ENCODE data around the gene LIMS2.

The LIMS2 gene

DNA sequence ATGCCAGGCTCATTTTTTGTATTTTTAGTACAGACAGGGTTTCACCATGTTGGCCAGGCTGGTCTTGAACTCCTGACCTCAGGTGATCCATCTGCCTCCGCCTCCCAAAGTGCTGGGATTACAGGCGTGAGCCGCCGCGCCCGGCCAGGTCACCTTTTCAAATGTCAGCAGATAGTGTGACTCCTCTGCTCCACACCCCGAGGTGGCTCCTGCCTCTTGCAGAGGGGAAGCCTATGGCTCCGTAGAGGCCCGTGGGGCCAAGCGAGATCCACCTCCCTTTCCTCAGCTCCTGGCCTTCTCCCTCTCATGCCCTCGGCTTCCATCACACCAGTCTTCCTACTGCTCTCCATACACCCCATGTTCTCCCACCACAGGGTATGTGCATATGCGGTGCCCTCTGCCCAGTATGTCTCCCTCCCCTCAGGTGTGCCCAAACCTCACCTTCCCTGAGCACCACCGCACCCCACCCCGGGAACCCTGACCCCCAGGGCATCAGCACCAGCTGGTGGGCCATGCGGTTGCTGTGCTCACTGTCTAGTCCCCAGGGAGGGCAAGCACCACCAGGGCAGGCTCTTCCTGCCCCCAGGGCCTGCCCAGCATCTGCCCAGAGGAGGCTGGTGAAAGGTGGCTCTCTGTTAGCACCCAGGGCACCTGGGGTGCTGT lies 18.6 kb downstream of the LIMS2 start:
- no peak for FAIRE-seq

DNA sequence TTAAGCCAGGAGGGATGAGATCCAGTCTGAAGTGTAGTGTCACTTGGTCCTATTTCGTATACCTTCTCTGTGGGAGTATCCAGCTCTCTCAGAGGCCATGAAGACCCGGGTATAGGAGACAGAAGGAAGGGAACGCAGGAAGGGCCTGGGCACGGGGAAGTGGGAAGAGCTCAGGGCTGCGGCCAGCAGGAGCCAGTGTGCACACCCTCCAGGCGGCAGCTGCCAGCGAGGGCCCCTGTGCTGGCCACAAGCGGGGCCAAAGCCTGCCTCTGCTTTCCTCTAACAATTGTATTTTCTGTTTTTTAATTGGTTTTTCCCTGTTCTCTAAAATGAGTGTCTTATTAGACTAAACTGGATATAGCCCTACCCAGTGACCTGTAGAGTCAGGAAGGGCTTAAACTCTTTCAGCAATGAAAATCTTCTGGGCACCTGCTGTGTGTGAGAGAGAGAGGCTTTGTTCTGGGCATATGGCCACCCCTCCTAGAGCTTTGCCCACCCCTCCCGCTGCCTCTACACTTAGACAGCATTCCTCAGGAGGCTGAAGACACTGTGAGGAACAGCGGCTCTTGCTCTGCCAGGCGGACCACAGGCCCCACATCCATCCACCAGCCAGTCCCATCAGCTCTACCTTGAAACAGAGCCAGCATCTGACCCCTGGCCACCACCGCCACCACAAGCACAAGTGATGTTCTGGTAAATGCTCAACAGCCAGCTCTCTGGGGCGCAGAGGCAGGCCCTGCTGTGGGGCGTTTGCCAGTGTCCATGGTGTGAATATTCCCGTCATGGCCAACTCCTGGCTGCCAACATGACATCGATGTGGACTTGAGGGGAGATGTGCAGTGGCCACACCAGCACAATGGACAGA lies 19.9 kb downstream of the LIMS2 start:
- no peak for FAIRE-seq

DNA sequence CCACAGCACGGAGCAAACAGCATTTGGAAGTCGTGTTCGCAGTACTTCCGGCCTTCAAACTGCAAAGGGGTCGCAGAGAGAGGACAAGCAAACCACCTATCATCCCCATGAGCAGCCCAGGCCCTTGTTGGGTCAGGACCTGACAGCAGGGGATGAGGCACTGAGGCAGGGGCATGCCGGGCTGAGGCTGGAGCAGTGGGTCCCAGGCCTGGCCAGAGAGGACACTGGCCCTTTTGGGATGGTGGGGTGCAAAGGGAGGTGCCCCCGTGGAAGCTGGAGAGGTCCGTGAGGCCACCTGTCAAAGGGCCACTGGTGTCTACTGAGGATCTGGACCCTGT lies 20.5 kb downstream of the LIMS2 start:
- FAIRE-seq = no peak

DNA sequence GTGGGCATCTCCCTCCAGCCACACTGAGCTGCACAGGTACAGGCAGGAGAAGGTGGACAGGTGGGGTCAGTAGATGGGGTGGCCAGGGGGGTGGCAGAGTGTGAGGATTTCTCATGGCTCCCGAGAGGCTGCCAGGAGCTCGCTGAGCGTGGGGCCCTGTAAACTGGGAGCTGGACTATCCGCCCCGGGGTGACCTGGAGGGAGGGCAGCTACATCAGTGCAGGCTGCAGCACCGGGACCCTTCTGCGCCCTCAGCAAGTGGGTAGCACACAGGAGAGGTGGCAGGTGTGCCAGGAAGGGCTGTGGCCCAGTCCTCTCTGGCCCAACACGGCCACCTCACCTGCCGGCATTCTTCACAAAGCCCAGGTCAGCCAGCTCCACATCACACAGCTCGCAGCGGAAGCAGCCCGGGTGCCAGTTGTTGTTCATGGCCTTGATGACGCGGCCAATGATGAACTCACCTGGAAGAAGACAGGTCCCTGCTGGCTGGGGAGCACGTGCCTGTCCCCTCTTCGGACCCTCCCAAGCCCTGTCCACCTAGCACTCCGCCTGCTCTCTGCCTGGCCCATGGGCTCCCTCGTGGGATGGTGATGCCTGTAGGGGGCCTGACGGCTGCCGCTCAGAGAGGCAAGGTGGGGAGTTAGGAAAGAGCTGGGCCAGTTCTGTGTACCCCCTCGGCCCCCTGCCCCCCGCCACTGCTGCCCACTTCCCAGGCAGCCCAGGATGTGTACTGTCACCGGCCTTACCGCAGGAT lies 21.1 kb downstream of the LIMS2 start:
- no peak for FAIRE-seq

- no peak for FAIRE-seq
Measured at GRCh38 chr2:127653421-127654083, 21.8 kb downstream of the LIMS2 start.

DNA sequence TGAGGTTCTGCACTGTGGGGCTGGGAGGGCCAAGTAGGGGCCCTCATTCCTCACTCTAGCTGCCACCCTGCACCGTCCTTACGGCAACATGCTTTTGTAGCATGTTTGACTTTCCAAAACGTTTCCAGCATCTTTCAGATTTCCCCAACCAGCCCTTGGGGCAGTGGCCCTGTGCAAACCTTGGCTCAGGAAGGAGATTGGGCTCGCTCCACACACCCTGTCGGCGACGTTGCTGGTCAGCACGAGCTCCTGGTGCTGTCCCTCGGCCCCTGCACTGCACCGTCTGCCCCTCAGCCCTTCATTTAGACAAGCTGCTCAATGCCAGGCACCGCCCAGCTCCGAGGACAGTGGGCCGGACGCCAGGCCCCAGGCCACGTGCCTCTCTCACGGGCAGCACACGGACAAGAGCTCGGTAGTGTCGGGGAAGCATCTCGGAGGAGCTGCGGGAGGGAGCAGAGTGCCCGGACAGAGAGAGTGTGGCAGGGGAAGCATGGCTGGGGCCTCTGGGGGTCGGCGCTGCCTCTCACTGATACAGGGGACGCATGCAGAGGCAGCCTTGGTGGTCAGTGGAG lies 22.5 kb downstream of the LIMS2 start:
- no peak for FAIRE-seq

GRCh38 chr2:127651971-127652550 lies 23.3 kb downstream of the LIMS2 start:
- no peak for FAIRE-seq

DNA sequence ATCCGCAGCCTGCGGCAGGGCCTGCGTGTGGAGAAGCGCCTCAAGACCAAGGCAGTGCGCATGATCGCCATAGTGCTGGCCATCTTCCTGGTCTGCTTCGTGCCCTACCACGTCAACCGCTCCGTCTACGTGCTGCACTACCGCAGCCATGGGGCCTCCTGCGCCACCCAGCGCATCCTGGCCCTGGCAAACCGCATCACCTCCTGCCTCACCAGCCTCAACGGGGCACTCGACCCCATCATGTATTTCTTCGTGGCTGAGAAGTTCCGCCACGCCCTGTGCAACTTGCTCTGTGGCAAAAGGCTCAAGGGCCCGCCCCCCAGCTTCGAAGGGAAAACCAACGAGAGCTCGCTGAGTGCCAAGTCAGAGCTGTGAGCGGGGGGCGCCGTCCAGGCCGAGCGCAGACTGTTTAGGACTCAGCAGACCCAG lies 23.9 kb downstream of the LIMS2 start:
- no peak for FAIRE-seq

- FAIRE-seq = no peak
Measured at GRCh38 chr2:127650785-127651380, 24.4 kb downstream of the LIMS2 start.

GRCh38 chr2:127650041-127650784 lies 25.1 kb downstream of the LIMS2 start:
- FAIRE-seq = no peak

DNA sequence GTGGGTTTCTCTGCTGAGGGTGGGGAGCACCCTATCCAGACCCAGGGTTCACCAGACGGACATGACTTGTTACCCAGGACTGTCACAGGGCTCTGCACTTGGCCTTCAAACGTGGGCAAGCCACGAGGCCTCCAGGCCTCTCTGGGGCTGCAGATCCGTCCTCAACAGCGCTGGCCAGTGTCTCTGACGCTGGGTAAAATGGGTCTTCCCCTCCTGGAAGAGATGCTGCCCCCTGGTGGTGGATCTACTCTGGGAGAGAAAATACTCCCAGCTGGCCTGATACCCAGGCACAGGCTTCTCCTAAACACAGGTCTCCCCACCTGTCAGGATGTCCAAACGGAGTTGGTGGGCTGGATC lies 25.7 kb downstream of the LIMS2 start:
- FAIRE-seq = peak; percentile 51

DNA sequence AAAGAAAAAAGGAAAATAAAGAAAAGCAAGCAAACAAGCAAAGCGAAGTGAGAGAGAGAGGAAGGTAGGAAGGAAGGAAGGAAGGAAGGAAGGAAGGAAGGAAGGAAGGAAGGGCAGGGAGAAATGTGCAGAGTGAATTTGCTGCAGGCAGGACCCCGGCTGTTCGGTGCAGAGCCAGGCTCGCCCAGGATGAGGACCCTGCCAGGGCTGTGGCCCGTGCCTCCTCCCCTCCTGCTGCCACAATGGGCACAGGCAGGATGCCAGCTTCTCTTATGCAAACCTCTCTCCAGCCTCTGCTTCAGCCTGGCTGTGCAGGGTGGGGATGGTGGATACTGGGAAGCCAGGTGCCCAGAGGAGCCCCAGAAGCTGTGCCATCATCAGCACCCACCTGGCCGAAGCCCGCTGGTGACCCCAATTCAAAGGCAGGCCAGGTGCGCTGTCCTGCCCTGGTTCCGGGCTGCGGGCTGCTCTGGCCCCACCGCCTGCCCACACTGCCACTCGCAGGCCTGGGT lies 26.2 kb downstream of the LIMS2 start:
- FAIRE-seq = no peak

GRCh38 chr2:127648321-127648720 lies 27.0 kb downstream of the LIMS2 start:
- FAIRE-seq = no peak

GRCh38 chr2:127647242-127648190 lies 27.8 kb downstream of the LIMS2 start:
- FAIRE-seq = no peak

- FAIRE-seq = no peak
Measured at GRCh38 chr2:127646487-127647241, 28.7 kb downstream of the LIMS2 start.

DNA sequence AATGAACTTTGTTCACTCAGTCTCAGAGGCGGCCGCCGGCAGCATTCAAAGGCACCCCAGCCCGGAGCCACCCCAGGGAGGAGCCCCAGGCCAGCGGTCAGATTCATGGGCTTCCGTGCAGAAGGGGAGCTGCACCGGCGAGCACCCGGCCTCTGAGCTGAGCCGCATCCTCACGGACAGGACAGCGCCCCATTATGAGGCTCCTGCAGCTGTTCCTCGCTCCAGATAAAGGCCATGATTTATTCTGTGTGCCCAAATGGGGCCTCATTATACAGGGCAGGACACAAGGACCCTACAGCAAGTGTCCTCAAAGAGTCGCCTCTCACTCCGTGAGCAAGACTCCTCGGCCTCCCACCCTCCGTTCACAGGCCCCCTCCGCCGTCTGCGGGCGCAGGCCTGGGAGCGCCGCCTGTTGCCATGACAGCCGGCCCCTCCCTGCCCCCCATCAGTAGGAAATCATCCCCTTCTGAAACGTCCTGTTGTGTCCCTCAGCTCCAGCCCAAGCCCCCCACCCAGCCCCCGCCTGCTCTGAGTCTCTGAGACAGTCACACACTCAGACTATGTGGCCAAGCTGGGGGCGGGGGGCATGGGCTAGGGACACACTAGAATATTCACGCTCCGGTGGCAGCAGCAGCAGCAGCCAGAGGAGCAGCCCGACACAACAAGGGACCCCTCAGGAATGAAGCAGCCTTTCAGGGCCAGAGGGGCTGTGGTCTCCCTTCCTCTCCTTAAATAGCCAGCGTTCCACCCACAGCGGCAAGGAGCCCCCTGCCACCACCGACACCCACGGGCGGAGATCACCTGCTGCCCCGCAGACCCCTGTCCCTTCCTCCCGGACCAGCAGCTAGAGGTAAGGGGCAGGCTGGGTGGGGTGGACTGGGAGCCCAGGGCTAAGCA lies 29.7 kb downstream of the LIMS2 start, which contains the start of gene GPR17:
Gene GPR17, plus strand, starts transcription at position 759 of the 897 bp plus-strand sequence. CDS start 4,583 bp downstream, outside the sequence.
- no peak for FAIRE-seq

- no peak for FAIRE-seq
Measured at GRCh38 chr2:127645026-127645394, 30.3 kb downstream of the LIMS2 start.

Data from TTC549 (cell line).